CD4-positive, CD25-positive, alpha-beta regulatory T cell (primary cell): ENCODE measurements around the gene CHFR. TPM values are rescaled to one million over a fixed set of nuclear protein-coding genes. Genes with fewer than 3 reads are reported as not detected.

Experiments used
- ATAC-seq, 2 donors: fragments of 150-1000 bp; cut with Tn5 transposase; one replicate each; pipeline ENCODE4 v1.10.0; 2021; ENCODE audit warnings: low read depth in 2 of 2, moderate number of reproducible peaks in 2 of 2, moderate library complexity in 1 of 2
- DNase-seq, 3 donors: peaks; one replicate each; pipeline versions ENCODE4 v3.0.0 to v3.0.0-alpha.2; 2012 to 2022; ENCODE audit warnings: mixed read lengths in 1 of 3
- H3K27ac ChIP-seq: one replicate; pipeline ENCODE4 v1.7.0; 2013; ENCODE audit warnings: mild to moderate bottlenecking, low read length; ENCODE audit not compliant: insufficient read depth, poor library complexity, severe bottlenecking
- H3K27me3 ChIP-seq: one replicate; pipeline ENCODE4 v1.7.0; 2013; ENCODE audit warnings: low read length; ENCODE audit not compliant: control insufficient read depth, insufficient read depth
- H3K36me3 ChIP-seq: one replicate; pipeline ENCODE4 v1.7.0; 2013; ENCODE audit warnings: mild to moderate bottlenecking, low read length, moderate library complexity; ENCODE audit not compliant: control insufficient read depth, insufficient read depth
- H3K4me1 ChIP-seq: 2 replicates; pipeline ENCODE4 v1.7.0; 2013; ENCODE audit warnings: mild to moderate bottlenecking, low read length; ENCODE audit not compliant: insufficient read depth, control insufficient read depth, poor library complexity, severe bottlenecking
- H3K4me3 ChIP-seq: one replicate; pipeline ENCODE4 v1.7.0; 2013; ENCODE audit warnings: low read depth, mild to moderate bottlenecking, low read length, moderate library complexity
- H3K9me3 ChIP-seq, 2 experiments: 1 replicate in 1 of 2; 2 replicates in 1 of 2; pipeline ENCODE4 v1.7.0; 2013; ENCODE audit warnings: low read length in 2 of 2, mild to moderate bottlenecking in 1 of 2, moderate library complexity in 1 of 2; ENCODE audit not compliant: control insufficient read depth in 2 of 2
- H3K27ac Mint-ChIP-seq, 3 donors: one replicate each; pipeline ENCODE4 v1.8.0; 2020 to 2022; ENCODE audit warnings: mild to moderate bottlenecking in 3 of 3, mixed read lengths in 3 of 3, moderate library complexity in 2 of 3
- H3K27me3 Mint-ChIP-seq: one replicate; pipeline ENCODE4 v1.8.0; 2022; ENCODE audit warnings: mild to moderate bottlenecking, mixed read lengths
- H3K36me3 Mint-ChIP-seq: one replicate; pipeline ENCODE4 v1.8.0; 2020; ENCODE audit warnings: mixed read lengths
- H3K4me1 Mint-ChIP-seq, 4 donors: one replicate each; pipeline ENCODE4 v1.8.0; 2020 to 2022; ENCODE audit warnings: mixed read lengths in 4 of 4, mild to moderate bottlenecking in 1 of 4
- H3K4me3 Mint-ChIP-seq, 4 donors: one replicate each; pipeline ENCODE4 v1.8.0; 2020 to 2022; ENCODE audit warnings: mild to moderate bottlenecking in 4 of 4, mixed read lengths in 4 of 4, moderate library complexity in 3 of 4
- H3K9me3 Mint-ChIP-seq, 7 donors: one replicate each; pipeline ENCODE4 v1.8.0; 2020 to 2022; ENCODE audit warnings: mixed read lengths in 7 of 7, mild to moderate bottlenecking in 3 of 7, moderate library complexity in 2 of 7
- polyA plus RNA-seq, 4 donors: library from polyadenylated mRNA; unstranded; fragments of 300-500 nt; fragmentation: Illumina TruSeq; gene quantifications; one replicate each; pipeline ENCODE4 v1.2.3, GENCODE V29; 2021
- total RNA-seq: library from RNA; stranded (reverse); gene quantifications from one replicate; pipeline ENCODE4 v1.2.3, GENCODE V29; 2022

CHFR gene
- total and polyA plus RNA-seq, 5 donors from 2014 or later, result 24.3 to 118 (median 42.2) TPM

DNA sequence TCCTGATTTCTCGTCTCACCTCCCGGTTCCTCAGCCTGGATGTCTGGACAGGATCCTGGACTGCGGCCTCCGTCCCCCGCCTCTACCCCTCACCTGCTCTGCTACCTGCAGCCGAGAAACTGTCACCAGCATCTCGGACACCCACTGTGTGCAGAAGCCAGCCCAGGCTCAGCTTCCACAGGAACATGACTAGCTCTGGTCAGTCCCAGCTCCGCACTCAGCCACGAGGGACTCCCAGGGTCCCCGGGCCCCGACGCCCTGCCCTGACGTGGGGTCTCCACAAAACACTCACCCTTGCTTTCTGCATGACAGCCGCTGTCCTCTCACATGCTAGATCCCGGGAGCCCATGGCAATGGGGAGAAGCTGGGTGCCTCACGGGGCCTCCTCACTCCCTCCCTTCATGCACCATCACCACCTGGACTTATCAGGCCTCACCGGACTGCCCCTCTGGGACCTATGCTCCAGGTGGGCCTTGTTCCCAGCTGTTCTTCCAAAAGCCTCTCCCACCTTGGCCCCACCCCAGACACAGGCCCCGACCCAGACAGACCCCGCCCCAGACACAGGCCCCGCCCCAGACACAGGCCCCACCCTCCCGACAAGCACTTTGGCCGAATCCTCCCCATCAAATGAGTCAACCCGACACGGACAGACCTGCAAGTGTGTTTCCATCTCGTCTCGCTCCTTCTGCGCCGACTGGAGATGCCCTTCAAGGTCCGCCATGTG is 98.9 kb downstream of the CHFR start:
- no peak overlapping the region for H3K4me3 ChIP-seq
- peaks cover 41% of the 10 kb centered on the region for H3K36me3 ChIP-seq
- no peaks in the 10 kb centered on the region for H3K27me3 Mint-ChIP-seq
- peaks cover 32% of the 10 kb centered on the region for H3K36me3 Mint-ChIP-seq
- peaks cover 0 to 5% (median under 1%) of the 10 kb centered on the region in 4 donors for H3K4me1 Mint-ChIP-seq
- ATAC-seq (no peak), DNase-seq (no peak)
- no peaks in the 10 kb centered on the region for H3K9me3 ChIP-seq
- no peak overlapping the region for H3K4me3 Mint-ChIP-seq
- H3K9me3 Mint-ChIP-seq, result peaks cover 0 to 1% (median 0%) of the 10 kb centered on the region in 7 donors
- H3K27ac Mint-ChIP-seq, result no peak overlapping the region
- H3K27me3 ChIP-seq, result no peaks in the 10 kb centered on the region
- H3K27ac ChIP-seq, result no peak overlapping the region
- no peaks in the 10 kb centered on the region for H3K4me1 ChIP-seq

GRCh38 chr12:132787877-132788276 is 99.5 kb downstream of the CHFR start:
- H3K4me1 Mint-ChIP-seq, result peaks cover 0 to 5% (median under 1%) of the 10 kb centered on the region in 4 donors
- Histone ChIP-seq H3K9me3 (no peaks in the 10 kb centered on the region), H3K27me3 (no peaks in the 10 kb centered on the region), H3K27ac (no peak overlapping the region), H3K4me1 (no peaks in the 10 kb centered on the region), H3K4me3 (no peak overlapping the region), H3K36me3 (peaks cover 44% of the 10 kb centered on the region)
- ATAC-seq (no peak), DNase-seq (no peak)
- H3K27me3 Mint-ChIP-seq, result no peaks in the 10 kb centered on the region
- no peak overlapping the region for H3K4me3 Mint-ChIP-seq
- peaks cover 0 to 1% (median 0%) of the 10 kb centered on the region in 7 donors for H3K9me3 Mint-ChIP-seq
- no peak overlapping the region for H3K27ac Mint-ChIP-seq
- peaks cover 34% of the 10 kb centered on the region for H3K36me3 Mint-ChIP-seq

DNA sequence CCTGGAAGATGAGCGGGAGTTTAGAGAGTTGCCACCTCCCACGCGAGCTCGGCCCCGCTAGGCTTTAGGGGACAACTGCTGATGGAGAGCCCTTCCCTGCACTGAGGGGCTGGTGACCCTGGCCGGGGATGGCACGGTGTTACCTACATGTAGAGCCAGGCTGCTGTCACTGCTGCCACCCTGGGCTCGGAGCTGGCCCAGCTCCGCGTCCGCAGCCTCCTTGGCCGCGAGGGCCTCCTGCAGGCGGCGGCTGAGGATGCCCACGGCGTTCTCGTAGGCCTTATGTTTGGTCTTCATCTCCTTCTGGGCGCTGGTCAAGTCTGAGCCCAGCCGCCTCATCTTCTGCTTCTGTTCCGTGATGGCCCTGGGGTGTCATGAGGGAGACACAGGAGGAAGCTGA is 101.2 kb downstream of the CHFR start:
- Mint-ChIP-seq H3K36me3 (peaks cover 35% of the 10 kb centered on the region), H3K4me3 (no peak overlapping the region), H3K4me1 (peaks cover 0 to 5% (median under 1%) of the 10 kb centered on the region in 4 donors), H3K9me3 (peaks cover 0 to 1% (median 0%) of the 10 kb centered on the region in 7 donors), H3K27ac (no peak overlapping the region), H3K27me3 (no peaks in the 10 kb centered on the region)
- no peak overlapping the region for H3K27ac ChIP-seq
- no peak overlapping the region for H3K4me3 ChIP-seq
- no peak for ATAC-seq
- H3K36me3 ChIP-seq, result peaks cover 52% of the 10 kb centered on the region
- no peak for DNase-seq
- H3K27me3 ChIP-seq, result no peaks in the 10 kb centered on the region
- no peaks in the 10 kb centered on the region for H3K9me3 ChIP-seq
- no peaks in the 10 kb centered on the region for H3K4me1 ChIP-seq

DNA sequence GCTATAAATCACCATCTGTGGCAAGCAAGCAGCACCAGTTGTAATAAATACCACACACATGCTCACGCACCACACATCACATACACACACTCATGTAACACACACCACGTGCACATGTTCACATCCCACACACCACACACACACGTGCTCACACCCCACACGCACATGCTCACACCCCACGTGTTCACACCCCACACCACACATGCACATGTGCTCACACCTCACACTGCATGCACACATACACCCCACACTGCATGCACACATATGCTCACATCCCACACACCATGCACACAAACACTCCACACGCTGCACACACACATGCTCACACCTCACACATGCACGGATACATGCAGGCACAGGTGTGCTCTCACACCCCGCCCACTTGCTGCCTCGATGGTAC is 102.8 kb downstream of the CHFR start:
- peaks cover 48% of the 10 kb centered on the region for H3K36me3 Mint-ChIP-seq
- H3K4me3 Mint-ChIP-seq, result peak overlapping the region in 1 of 4 donors; percentile 22
- Histone ChIP-seq H3K9me3 (no peaks in the 10 kb centered on the region), H3K36me3 (peaks cover 57% of the 10 kb centered on the region), H3K27ac (no peak overlapping the region), H3K27me3 (no peaks in the 10 kb centered on the region), H3K4me1 (no peaks in the 10 kb centered on the region), H3K4me3 (no peak overlapping the region)
- H3K27ac Mint-ChIP-seq, result peak overlapping the region in 1 of 3 donors; percentile 79
- DNase-seq, result no peak
- no peak for ATAC-seq
- H3K27me3 Mint-ChIP-seq, result no peaks in the 10 kb centered on the region
- H3K4me1 Mint-ChIP-seq, result peaks cover 0 to 5% (median under 1%) of the 10 kb centered on the region in 4 donors
- H3K9me3 Mint-ChIP-seq, result peaks cover 0 to 1% (median 0%) of the 10 kb centered on the region in 7 donors

- H3K36me3 ChIP-seq, result peaks cover 57% of the 10 kb centered on the region
- H3K27me3 Mint-ChIP-seq, result no peaks in the 10 kb centered on the region
Observed at GRCh38 chr12:132783917-132784531, 103.4 kb downstream of the CHFR start.

More at GRCh38 chr12:132783917-132784531, 103.4 kb downstream of the CHFR start:
- Mint-ChIP-seq H3K9me3 (peaks cover 0 to 1% (median 0%) of the 10 kb centered on the region in 7 donors), H3K36me3 (peaks cover 46% of the 10 kb centered on the region), H3K4me3 (no peak overlapping the region), H3K27ac (peak overlapping the region in 1 of 3 donors; percentile 79), H3K4me1 (peaks cover 0 to 5% (median under 1%) of the 10 kb centered on the region in 4 donors)
- ATAC-seq (no peak), DNase-seq (no peak)
- no peaks in the 10 kb centered on the region for H3K4me1 ChIP-seq
- no peak overlapping the region for H3K27ac ChIP-seq
- no peaks in the 10 kb centered on the region for H3K9me3 ChIP-seq
- H3K27me3 ChIP-seq, result no peaks in the 10 kb centered on the region
- no peak overlapping the region for H3K4me3 ChIP-seq

Other genes with a start within 250 kb of the CHFR start
- 51.1 TPM for gene POLE, start 200.3 kb downstream of the CHFR start, total RNA-seq
- gene POLE, start 200.3 kb downstream of the CHFR start, polyA plus RNA-seq, result 1 to 10 TPM; 2.4 to 4.1 (median 3.3) TPM
- 3.5 TPM for gene PXMP2, start 200.0 kb downstream of the CHFR start, total RNA-seq
- 10 to 100 TPM; 12.6 to 20.3 (median 16.3) TPM for gene PXMP2, start 200.0 kb downstream of the CHFR start, polyA plus RNA-seq
- gene PGAM5, start 176.8 kb downstream of the CHFR start, total RNA-seq, result 25.3 TPM
- gene PGAM5, start 176.8 kb downstream of the CHFR start, polyA plus RNA-seq, result 10 to 100 TPM; 17.5 to 19.6 (median 19.3) TPM
- 91.6 TPM for gene ANKLE2, start 125.8 kb downstream of the CHFR start, total RNA-seq
- 10 to 100 TPM; 20.5 to 25.9 (median 25.3) TPM for gene ANKLE2, start 125.8 kb downstream of the CHFR start, polyA plus RNA-seq
- 46.4 TPM for gene GOLGA3, start 58.7 kb downstream of the CHFR start, total RNA-seq
- 1 to 10 TPM; 2.0 to 7.8 (median 3.6) TPM for gene GOLGA3, start 58.7 kb downstream of the CHFR start, polyA plus RNA-seq
- gene ZNF605, start 68.7 kb upstream of the CHFR start, total RNA-seq, result 3.1 TPM
- gene ZNF605, start 68.7 kb upstream of the CHFR start, polyA plus RNA-seq, result 1 to 10 TPM in 3 of 4 donors, under 1 TPM in 1; 0.83 to 2.6 (median 1.7) TPM
- 29.6 TPM for gene ZNF26, start 98.8 kb upstream of the CHFR start, total RNA-seq
- 10 to 100 TPM in 2 of 4 donors, 1 to 10 TPM in 2; 6.9 to 16.2 (median 12.3) TPM for gene ZNF26, start 98.8 kb upstream of the CHFR start, polyA plus RNA-seq
- gene ZNF84, start 149.9 kb upstream of the CHFR start, total RNA-seq, result 20.2 TPM
- 10 to 100 TPM; 11.6 to 16.5 (median 14.0) TPM for gene ZNF84, start 149.9 kb upstream of the CHFR start, polyA plus RNA-seq
- 12.7 TPM for gene ZNF140, start 193.3 kb upstream of the CHFR start, total RNA-seq
- gene ZNF140, start 193.3 kb upstream of the CHFR start, polyA plus RNA-seq, result 10 to 100 TPM; 26.0 to 31.7 (median 28.1) TPM
- gene ZNF891, start 242.7 kb upstream of the CHFR start, total RNA-seq, result 3.0 TPM
- under 1 TPM; 0.29 to 0.75 (median 0.48) TPM for gene ZNF891, start 242.7 kb upstream of the CHFR start, polyA plus RNA-seq
- 24.2 TPM for gene ZNF10, start 243.0 kb upstream of the CHFR start, total RNA-seq
- 10 to 100 TPM in 2 of 4 donors, 1 to 10 TPM in 2; 4.8 to 15.0 (median 10.9) TPM for gene ZNF10, start 243.0 kb upstream of the CHFR start, polyA plus RNA-seq